ENCODE measurements around the gene ZNF564.
A peak's percentile ranks its signal among the peaks of the same experiment; 100 is the strongest.
"Not testable (repeated sequence)": the region's sequence is repeated elsewhere in the genome, so short reads cannot be mapped to it uniquely, and the experiment has no call there.

Gene ZNF564

DNA sequence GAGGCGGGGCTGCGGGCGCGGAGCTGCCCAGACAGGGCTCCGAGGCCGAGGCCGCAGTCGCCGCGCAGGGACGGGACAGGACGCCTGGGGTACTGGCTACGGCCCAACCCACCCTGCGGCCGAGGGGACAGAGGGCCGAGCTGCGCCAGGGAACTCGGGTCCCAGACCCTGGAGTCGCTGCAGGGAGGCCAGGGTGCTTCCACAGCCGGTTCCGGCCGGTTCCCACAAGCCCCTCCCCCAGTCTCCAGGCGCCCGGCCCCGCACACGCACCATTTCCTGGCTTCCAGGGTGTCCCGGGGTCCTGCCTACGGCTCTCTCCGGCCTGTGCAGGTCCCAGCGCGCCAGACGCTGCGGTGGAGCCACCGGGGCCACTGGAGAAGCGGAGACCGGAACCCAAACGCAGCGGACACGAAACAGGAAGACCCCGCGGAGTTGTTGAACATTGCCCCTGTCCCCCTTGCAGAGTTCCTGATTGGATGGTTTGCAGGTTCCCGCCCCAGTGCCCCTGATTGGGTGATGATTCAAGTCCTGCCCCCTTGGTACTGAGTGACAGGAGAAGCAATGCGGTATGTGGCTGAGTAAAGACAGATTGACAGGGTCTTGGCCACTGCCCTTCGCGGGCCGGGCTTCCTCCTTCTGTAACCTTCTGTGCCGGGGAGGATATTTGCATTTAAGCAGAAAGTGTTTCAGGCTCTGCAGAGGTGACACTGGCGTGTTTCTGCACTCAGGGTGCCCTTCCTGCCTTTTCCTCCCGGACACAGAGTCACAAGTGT lies at the start of gene ZNF564:
Gene ZNF564 (minus strand): TSS at position 423 of the 773 bp plus-strand sequence. CDS start 150 bp downstream, at position 273.
- DNase-seq: peak; percentile 83

DNA sequence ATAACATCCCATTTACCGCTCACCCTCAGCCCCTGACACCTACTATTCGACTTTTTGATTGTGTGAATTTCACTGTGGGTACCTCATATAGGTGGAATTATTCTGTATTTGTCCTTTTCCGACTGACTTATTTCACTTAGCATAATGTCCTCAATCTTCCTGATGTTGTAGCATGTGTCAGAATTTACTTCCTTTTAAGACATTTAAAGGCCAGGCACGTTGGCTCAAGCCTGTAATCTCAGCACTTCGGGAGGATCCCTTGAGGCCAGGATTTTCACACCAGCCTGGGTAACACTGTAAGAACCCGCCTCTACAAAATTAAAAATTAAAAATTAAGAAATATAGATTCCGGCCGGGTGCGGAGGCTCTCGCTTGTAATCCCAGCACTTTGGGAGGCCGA lies 46.3 kb upstream of the ZNF564 start:
- DNase-seq: no peak

GRCh38 chr19:12596927-12597548 lies 45.8 kb upstream of the ZNF564 start:
- no peak for DNase-seq

DNA sequence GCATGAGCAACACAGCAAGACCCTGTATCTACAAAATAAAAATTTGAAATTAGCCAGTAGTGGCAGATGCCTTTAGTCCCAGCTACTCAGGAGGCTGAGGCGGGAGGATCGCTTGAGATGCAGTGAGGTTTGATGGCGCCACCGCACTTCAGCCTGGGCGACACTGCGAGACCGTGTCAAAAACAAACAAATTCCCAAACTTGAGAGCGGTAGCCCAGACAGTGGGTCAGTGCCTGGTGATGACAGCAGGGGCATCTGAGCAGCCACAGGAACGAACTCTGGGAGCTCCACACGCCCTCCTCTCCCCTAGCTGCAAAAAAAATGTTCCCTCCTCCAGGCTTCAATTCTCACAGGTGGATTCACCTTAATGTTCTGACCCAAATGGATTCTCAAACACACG lies 45.2 kb upstream of the ZNF564 start:
- no peak for DNase-seq

DNA sequence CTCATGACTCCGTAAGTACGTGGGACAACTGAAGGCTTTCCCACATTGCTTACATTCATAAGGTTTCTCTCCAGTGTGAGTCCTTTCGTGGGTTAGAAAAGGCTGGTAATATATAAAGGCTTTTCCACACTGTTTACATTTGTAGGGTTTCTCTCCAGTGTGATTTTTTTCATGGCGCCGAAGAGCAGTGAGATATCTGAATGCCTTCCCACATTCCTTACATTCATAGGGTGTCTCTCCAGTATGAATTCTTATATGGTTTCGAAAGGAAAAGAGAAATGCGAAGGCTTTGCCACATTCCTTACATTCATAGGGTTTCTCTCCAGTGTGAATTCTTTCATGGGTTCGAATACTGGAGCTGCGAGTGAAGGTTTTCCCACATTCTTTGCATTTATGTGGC lies 29.8 kb upstream of the ZNF564 start:
- no peak for DNase-seq

DNA sequence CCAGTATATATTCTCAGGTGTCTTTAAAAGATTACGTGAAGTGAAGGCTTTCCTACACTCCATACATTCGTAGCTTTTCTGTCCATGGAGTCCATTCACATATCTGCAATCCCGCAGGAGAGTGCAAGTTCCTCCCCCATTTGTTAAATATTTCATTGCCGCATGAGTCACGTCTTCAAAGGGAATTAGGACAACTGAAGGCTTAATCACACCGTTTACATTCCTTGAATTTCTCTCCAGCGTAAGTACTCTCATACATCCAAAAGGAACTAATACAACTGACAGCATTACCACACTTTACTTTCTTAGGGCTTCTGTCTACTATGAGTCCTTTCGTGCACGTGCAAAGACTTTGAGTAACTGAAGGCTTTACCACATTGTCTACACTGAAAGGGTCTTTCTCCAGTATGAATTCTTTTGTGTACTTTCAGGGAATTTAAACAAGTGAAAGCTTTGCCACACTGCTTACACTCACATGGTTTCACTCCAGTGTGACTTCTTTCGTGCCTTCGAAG lies 29.0 kb upstream of the ZNF564 start:
- DNase-seq: no peak

- DNase-seq: no peak
These were observed 27.4 kb upstream of the ZNF564 start for GRCh38 chr19:12578641-12579040.

- no peak for DNase-seq
These were observed 22.8 kb upstream of the ZNF564 start for GRCh38 chr19:12574036-12574435.

GRCh38 chr19:12567951-12568350 lies 16.7 kb upstream of the ZNF564 start:
- DNase-seq: no peak

DNA sequence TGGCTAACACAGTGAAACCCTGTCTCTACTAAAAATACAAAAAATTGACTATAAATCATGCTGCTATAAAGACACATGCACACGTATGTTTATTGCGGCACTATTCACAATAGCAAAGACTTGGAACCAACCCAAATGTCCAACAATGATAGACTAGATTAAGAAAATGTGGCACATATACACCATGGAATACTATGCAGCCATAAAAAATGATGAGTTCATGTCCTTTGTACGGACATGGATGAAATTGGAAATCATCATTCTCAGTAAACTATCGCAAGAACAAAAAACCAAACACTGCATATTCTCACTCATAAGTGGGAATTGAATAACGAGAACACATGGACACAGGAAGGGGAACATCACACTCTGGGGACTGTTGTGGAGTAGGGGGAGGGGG lies 15.1 kb upstream of the ZNF564 start:
- not testable (repeated sequence) for DNase-seq

DNA sequence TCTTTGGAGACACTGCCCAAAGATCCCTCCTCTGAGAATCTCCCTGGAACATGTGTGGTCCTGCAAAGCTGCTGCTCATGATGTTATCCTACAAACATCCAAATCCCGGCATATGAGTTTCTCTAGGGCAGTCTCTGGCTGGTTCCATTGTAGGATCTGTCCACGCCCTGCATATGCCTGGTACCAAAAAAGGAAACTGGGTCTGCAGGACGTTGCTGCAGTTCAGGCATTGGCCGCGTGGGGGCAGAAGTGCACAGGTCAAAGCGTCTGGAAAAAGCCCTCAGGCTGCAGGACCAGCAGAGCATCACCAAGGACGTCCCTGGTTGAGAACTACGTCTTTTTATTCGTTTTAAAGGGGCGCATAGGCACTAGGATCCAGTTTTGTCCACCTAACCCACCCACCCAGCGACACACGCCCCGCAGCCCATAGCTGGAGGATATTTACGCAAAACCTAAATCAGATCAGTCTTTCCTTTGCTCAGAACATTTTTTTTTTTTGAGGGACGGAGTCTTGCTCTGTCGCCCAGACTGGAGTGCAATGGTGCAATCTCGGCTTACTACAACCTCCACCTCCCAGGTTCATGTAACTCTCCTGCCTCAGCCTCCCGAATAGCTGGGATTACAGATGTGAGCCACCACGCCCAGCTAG lies 12.9 kb upstream of the ZNF564 start:
- peak; percentile 94 for DNase-seq

DNA sequence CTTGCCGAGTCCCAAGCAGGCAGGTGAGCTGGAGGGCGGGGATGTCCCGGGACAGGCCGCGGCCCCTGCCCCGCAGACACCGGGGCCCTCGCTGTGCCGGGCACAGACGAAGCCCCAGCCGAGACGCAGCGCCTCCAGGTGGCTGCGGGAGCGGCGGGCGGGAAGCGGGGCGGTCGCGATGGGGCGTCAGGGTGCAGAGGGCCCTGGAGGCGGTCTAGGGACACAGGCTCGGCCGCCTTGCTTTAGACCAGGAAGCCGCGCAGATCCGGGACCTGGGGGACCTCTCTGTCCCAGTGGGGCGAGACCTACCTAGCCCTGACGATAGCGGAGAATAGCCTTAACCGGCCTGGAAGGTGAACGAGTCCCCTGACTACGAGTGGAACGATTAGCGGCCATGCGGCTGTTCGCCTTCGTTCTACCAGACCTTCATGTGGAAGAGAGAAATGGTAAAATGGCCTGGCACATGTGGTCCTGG lies 4.2 kb upstream of the ZNF564 start:
- DNase-seq: no peak

DNA sequence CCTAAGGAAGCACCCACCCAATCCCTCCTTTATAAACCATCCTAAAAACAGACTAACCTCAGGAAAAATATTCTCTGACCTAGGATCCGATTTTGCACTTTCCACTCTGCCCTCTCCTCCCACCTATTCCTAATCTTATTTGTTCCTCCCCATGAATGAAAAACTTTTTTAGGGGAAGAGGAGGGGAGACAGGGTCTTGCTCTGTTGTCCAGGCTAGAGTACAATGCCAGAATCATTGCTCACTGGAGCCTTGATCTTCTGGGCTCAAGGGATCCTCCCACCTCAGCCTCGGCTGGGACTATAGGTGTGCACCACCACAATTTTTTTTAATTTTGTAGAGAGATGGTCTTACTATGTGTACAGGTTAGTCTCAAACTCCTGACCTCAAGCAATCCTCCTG lies 4.4 kb downstream of the ZNF564 start:
- DNase-seq: no peak

DNA sequence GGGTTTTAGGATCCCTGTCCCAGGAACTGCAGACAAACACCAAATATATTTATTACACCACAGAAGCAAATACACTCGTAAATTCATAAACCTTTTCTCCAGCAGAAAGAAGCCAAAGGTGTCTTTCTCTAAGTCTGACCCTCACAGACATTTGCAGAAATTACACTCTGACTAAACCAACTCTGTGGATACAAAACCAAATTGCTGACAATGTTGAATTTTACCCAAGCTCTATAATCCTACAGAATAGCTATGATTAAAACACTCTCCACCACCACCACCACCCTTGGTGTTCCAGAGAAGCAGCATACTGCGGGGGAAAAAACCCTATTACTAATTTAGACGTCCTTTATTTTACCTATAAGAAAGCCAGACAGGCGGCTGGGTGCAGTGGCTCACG lies 5.2 kb downstream of the ZNF564 start:
- DNase-seq: no peak

GRCh38 chr19:12545267-12545666 lies 6.0 kb downstream of the ZNF564 start:
- no peak for DNase-seq

- no peak for DNase-seq
These were observed 6.8 kb downstream of the ZNF564 start for GRCh38 chr19:12544401-12544876.

- DNase-seq: no peak
These were observed 7.4 kb downstream of the ZNF564 start for GRCh38 chr19:12543855-12544254.

GRCh38 chr19:12527034-12527836 lies 24.0 kb downstream of the ZNF564 start:
- no peak for DNase-seq

DNA sequence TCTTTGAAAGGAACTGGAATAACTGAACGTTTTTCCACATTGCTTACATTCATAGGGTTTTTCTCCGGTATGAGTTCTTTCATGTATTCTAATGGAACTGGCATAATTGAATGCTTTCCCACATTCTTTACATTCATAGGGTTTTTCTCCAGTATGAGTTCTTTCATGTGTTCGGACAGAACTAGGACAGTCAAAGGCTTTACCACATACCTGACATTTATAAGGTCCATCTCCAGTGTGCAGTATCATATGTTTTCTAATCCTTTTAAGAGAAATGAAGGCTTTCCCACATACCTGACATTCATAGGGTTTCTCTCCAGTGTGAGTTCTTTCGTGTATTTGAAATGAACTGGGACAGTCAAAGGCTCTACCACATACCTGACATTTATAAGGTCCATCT lies 24.7 kb downstream of the ZNF564 start:
- no peak for DNase-seq

- DNase-seq: no peak
These were observed 29.3 kb downstream of the ZNF564 start for GRCh38 chr19:12521996-12522395.

DNA sequence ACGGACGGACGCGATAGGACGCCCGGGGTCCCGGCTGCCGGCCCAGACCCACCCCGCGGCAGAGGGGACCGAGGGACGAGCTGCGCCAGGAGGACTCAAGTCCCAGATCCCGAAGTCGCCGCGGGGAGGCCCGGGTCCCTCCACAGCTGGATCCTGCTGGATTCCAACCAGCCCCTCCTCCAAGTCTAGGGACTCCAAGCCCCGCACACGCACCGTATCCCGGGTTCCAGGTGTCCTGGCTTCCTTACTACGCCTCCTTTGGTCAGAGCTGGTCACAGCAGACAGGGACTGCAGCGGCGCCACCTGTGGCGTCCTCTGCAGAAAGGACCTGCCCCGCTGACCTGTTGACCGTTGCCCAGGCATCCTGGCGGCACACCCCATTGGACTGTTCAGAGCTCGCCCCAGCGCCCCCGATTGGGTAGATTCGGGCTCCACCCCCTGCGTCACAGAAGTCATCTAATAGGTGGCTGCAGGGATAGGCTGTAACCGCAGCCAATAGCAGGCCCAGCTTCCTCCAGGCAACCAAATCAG lies 37.7 kb downstream of the ZNF564 start:
- no peak for DNase-seq

DNA sequence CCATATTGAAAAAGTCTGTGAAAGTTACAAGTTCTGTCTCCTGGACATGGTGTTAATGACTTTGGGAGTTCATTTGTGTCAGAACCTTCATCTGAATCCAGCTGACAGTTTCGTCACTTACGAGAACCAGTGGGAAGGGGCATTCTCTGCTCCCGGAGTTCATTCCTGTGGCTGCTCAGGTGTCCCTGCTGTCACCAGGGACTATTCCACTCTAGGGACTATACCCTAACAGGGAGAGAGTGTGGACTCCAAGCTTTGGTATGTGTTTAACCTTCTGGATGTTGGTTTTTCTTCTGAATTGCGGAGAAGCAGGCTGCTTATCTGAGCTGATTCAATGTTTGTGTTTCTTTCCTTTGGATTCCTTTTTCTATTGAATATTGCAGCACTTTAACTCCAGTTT lies 54.2 kb downstream of the ZNF564 start:
- DNase-seq: no peak

DNA sequence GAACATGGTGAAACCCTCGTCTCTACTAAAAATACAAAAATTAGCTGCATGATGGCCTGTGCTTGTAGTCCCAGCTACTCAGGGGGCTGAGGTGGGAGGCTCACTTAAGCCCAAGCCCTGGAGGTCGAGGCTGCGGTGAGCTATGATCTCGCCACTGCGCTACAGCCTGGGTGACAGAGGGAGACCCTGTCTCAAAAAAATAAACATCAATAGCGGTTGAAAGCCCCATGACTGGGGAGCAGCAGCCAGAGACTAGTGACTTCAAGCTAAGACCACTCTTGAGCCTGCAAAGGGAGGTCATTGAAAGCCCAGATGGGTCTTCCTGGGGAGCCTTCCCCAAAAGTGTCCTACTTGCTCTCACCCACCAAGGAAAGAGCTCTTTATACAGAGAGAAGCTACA lies 54.8 kb downstream of the ZNF564 start:
- DNase-seq: no peak
